Measurements from ENCODE around the gene ZBTB17.

Gene ZBTB17

DNA sequence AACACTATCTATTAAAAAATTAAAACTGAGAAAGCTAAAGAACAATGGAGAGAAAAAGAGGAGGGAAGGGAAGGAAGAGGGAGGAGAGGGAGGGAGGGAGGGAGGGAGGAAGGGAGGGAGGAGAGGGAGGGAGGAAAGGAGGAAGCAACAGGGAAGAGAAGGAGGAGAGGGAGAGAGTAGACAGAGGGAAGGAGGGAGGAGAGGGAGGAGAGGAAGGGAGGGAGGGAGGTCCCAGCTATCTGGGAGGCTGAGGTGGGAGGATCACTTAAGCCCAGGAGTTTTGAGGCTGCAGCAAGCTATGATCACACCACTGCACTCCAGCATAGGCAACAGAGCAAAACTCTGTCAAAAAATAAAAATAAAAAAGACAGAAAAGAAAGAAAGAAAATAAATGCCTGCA, 16.5 kb downstream of the ZBTB17 start:
- no peak for DNase-seq

DNA sequence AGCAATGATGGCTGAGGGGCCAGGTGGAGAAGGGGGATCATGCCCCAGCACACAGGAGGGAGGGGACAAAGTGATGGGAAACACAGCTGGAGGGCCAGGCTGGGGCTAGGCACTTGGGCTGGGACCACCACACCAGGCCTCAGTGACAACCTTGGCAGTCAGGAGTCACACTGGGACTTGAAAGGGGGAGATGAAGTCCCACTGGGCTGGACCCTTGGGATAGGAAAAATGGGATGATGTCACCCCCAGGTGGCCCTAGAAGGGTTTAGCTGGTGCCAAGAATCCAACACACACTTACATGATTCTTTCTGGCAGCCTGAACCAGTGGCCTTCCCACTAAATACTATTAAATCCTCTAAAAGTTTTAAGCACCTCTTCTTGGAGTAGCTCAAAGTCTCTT, 17.1 kb downstream of the ZBTB17 start:
- DNase-seq: no peak

DNA sequence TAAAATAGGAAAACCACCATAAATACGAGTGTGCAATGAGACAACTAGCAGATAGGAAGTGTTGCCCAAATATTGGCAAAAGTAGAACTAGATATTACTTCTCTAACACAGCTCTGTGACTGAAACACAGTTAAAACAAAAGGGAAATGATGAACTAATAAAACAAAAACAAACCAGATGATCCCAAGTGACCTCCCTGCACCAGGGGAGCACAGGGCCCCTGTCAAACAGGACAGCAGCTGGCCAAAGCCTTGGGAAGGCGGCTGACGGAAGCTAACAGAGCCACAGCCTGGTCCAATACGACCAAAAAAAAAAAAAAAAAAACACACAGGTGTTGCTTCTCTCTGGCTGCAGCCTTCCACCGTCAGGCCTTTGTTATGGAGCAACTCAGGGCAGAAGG, 17.8 kb downstream of the ZBTB17 start:
- no peak for DNase-seq

DNA sequence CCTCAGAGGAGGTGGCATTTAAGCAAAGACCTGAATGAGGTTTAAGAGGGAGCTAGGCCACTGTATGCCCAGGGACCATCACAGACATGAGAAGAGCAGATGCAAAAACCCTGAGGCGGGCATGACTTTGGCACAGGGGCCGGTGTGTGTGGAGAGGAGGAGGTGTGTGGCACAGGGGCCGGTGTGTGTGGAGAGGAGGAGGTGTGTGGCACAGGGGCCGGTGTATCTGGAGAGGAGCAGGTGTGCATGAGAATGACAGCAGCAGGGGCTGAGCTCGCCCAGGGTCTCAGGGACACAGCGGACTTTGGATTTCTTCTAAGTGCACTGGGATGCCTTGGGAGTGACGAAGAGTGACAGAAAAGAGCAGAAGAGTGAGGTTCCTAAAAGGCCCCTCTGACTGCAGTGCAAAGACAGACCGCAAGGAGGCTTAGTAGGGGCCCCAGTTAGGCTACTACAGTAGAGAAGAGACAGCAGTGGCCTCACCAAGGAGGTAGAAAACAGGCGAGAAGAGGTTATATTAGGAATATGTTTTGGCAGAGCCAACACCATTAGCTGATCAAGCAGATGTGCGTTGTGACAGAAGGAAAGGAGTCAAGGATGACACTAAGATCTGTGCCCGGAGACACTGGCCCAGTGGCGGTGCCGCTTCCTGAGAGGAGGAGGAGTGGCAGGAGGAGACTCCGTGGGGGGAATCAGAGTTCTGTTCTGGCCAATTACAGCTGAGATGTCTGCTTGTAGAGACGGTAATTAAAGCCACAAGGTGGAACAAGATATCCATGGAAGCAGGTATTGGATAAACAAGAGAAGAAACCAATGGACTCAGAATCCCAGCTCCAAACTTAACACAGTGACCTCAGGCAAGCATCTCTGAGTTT, 18.4 kb downstream of the ZBTB17 start:
- DNase-seq: no peak

DNA sequence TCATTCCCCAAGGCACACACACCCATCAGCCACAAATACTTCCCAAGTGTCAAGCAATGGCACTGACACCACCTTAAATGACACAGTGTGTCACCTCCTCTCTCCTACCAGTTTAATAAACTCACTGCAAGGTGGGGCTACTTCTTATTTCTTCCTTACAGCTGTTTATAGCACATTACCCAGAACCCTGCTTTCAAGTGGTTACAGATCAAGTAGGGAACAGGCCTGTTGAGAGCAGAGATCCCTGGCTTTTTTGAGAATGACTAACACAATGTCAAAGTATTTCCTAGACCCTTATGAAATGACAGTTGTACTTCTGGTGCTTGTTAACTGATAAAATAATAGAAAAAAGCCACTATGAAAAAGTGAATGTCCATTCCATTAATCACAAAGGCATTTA, 19.8 kb downstream of the ZBTB17 start:
- no peak for DNase-seq

DNA sequence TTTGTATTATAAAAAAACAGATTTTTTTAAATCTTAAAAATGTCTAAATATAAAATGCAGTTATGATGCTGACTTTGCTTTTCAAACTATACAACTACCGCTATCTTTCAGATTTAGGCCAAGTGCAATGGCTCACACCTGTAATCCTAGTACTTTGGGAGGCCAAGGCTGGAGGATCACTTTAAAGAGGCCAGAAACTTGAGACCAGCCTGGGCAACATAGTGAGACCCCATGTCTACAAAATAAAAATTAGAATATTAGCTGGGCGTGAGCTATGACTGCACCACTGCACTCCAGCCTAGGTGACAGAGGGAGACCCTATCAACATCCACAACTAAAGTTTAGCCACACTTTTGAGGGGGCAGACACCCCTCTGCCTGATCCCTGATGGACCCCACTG, 20.3 kb downstream of the ZBTB17 start:
- no peak for DNase-seq

DNA sequence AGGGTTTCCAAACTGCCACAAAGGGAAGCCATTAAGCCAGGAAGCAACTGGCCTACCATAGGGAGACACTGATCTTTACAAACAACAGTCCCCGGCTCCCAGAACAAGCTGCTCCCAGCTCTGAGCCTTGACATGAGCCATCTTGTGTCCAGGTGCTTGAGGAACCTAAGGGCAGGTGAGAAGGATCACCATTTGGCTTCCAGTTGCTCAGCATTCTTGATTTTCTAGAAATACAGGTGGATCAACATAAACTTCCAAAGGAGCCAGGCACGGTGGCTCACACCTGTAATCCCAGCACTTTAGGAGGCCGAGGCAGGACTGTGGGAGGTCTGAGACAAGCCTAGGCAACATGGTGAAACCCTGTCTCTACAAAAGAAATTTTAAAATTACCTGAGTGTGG, 21.6 kb downstream of the ZBTB17 start:
- DNase-seq: no peak

DNA sequence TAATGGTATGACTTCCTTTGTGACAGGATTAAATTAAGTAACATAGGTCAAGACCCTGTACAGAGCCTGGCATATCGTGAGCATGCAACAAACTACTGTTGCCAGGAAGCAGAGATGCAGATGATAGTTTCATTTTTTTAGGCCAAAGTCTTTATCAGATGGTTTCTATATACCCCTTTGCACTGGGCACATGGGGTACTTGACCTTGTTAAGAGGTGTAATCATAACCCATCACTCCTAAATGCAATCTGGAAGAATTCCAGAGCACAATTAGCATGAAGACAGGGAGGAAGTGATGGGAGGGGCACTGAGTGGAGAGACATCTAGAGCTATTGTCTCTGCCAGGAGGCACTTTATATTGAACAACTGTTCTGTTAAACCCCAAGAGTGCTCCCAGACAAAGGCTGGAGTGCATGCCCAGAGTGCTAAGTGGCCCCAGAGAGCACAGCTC, 22.1 kb downstream of the ZBTB17 start:
- no peak for DNase-seq

DNA sequence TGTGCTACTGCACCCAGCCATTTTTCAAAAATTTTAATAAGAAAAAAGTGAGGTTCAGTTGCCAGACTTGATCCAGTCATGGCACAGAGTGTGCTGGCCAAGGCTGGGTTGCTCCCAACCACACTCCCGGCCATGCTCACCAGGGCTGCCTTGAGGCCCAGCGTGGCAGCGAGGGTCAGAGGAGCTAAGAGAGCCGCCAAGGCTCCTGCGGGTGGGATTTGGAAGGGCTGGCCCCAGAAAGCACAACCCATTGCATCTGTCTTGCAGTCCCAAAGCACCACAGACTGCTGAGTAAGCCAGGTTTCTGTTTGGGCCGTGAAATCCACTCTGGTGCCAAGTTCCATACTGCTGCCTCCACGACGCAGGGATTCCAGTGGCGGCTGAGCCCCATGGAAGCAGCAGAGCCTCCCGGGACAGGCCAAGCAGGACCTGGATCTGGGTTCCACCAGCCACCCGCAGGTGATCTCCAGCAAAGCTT, 22.6 kb downstream of the ZBTB17 start:
- no peak for DNase-seq

DNA sequence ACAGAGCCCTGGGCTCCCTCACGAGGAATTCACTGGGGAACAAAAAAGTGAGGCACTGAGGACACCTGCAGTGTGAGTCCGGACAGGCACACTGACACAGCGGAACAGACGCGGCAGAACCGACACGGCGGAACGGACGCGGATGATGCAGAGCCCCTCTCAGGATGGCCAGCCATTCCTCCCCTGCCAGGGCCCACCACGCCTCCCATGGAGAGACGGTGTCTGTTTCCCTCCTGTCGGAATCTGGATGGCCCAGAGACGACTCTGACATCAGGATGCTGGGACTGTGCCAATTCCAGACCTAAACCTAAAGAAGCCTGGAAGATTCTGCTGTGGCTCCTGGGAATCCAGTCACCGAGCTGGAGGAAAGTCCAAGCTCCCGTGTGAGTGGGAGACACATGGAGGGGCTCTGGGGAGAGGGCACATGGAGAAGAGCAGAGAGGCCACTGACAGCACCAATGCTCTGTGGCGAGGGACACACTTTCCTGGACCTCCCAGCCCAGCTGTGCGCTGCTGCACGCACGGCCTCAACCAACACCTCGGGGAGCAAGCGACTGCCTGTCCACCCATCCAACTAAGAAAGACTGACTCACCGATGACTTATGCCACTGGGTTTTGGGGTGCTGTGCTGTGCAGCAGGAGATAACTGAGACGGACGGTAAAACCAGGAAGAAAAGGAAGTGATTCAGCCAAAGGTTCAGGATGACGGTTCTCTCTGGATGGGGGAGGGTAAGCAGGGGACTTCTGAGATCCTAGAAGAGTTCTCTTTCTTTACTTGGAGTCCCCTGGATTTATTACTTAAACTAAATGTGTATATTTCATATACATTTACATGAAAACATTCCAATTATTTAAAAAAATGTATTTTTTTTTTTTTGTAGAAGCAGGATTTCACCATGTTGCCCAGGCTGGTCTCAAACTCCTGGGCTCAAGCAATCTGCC, 23.3 kb downstream of the ZBTB17 start:
- peak; percentile 26 for DNase-seq

DNA sequence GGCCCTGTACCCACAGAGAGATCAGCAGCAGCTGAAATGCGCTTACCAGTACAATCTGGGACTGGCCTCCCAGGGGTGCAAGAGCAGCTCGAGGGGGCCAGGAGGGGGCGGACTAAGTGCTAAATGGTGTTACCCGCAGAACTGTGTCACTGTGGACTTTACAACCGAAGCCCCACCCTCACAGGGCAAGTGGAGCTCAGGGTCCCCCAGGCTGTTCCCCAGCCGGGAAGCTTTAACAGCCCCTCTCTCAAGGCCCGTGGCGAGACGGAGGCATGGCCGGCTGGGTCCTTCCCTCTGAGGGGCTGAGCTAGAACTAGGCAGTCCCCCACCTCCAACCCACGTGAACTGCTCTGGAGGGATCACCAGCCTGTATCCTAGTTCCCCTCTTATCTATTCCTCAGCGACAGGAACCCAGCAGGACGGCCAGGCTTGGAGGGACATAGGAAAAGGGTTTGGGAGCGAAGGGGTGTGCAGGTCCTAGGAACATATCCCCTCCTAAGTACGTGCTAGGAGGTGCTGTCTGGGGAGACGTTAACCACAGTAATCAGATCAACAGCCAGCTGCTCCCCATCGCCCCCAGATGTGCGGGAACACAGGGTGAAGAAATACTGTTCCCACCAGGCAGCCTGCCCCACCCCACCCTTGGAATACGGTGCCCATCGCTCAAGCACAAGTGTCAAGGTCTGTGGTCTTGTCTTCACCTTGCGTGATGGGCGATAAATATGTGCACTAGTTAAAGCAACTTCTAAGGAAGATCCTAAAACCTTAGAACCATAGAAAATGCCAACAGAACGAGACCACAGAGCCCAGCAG, 24.4 kb downstream of the ZBTB17 start:
- peak; percentile 20 for DNase-seq

DNA sequence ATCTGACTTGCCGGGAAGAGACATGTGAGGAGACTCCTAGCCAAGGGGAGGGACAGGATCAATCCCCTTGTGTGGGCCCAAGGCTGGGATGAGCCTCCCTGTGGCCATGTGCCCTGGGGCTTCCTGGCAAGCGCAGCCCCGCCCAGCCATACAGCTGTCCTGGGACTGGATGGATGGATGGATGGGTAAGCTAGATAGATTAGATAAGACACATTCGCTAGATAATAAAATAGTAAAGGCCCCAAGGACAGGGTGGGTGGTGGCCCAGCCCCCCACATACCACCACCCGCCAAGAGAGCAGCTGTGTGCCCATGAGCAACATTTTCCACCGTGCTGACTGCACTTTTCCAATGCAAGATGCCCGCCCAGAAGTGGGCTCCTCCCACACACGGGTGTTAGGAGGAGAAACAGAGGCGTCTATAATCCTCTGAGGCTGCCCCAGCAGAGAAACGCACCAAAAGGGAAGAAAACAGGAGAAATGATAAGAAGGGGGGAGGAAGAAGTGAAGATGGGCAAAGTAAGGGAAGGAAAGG, 25.1 kb downstream of the ZBTB17 start:
- peak; percentile 36 for DNase-seq

DNA sequence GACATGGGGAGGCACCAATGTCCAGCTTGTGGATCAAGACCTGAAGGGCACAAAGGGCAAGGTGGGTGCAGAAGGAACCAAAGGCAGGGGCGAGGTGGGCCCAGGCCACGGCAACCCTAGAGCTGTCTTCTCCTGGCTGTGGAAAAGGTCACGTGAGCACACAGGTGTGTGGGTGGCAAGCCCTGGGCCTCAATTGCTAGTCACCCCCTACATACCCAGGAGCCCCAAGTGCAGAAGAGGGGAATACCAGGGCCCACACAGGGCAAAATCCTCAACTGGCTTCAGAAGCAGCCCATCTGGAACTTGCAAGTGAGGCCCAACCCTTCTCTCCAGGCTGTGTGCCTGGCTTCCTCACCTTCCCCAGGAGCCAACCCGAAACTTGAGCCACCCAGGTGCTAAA, 25.6 kb downstream of the ZBTB17 start:
- no peak for DNase-seq

DNA sequence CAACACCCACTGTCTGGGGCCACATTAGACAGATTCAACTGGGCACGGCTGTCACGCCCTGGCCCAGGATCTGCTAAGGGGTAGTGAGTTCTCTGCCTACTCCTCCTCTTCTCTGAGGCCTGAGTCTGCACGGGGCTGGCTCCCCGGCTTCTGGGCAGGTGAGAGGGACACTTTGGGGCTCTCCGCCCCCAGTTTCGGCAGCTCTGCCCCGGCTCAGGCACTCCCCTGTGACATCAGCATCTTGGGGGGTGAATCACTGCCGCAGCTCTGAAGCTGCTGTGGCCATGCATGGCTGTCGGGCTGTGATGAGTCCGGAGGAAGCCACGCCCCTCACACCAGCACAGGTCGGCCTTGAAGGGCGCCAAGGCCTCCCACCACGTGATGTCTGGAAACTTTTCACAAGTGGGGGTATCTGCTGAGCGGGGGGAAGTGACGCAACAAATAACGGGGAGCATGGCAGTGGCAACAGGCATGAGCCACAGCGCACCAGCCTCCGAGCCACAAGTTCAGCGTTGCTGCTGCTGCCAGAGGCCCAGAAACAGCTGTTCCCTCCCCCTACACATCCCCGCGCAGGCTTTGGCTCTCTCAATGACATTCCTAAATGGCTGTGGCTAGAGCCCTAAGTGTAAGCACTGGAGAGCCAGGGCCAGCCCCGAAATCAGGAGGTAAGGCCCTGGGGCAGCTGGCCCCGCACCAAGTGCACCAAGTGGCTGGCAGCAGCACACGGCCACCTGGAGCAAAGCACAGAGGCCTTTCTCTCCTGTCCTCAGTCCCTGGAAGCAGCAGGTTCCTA, 26.3 kb downstream of the ZBTB17 start:
- peak; percentile 89 for DNase-seq

DNA sequence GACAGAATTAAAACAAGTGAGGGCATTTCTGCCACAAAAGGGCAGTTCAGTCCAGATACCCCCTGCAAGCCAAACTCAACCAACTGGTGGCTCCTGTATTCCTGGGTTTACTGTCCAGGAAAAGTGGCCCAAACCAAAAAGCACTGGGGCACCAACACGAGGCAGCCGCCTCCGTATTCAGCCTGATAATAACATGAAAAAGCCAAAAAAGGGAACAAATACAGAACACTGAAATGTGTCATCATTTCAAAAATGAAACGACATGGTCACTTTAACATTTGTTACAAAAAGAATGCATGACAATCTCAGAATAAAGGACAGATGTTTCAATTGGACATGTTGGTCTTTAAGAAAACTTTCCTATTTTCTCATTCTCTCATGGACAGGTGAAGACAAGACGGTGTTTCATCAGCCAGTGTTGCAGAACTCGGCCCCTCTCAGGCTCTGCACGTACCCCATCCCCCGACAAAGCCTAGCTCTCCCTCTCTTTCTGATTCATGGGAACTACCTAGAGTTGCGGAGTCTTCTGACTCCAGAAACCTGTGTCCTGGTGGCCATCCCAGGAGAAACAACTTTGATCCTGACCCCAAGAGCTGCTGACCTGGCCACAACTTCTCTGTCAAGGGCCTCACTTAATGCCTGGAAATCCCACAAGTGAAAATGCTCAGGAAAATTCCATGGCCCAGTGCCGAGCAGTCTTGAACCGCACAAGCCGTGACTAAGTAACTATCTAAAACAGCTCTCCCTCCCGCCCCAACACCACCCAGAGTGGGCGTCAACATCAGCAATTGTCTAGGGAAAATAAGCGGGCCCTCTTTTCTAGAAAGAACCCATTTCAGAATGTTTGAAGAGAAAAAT, 27.1 kb downstream of the ZBTB17 start:
- peak; percentile 16 for DNase-seq

DNA sequence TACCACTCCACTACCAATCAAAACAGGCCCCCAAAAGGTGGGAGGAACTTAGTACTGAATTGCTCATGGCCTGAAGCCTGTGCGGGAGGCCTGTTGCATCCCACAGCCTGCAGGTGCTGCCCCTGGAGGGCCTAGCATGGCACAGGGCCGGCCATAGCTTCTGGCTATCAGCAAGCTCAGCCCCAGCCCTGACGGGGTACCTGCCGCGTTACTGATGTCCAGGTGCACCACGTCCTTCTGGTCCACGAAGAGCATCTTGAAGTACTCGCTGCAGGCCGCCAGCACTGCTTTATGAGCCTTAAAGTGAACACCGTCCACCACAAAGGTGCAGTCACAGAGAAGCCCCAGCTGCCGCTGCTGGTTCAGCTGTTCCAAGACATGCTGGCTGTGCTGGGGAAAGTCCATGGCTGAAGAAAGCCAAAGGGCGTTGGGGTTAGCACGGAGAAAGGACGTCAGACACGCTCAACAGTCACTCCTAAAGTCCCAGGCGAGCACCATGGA, 27.8 kb downstream of the ZBTB17 start:
- DNase-seq: no peak

DNA sequence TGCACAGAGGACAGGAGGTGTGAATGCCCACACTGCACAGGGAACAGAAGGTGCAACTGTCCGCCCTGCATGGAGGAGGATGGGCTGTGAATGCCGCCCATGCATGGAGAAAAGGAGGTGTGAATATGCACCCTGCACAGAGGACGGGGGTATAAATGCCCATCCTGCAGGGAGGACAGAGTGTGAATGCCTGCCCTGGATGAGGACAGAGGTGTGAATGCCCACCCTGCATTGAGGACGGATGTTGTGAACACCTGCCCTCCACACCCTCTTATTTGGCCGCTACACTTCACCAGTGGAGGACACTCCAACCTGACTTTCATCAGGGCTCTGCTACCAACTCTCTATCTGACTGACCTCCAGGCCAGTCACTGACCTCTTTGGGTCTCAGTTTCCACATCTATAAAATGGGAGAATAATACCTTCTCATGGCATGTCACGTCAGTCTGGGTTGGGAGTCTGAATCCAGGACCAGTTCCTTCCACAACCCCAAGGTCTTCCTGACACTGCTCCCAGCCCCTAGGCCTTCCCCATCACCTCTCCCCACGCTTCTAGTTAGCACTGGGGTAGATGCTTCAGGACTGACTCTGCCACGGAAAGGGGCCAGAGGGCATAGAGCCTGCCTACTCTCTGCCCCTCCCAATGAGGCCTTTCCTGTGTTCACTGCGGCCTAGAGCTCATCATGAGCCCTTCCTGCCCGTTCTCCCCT, 28.4 kb downstream of the ZBTB17 start:
- no peak for DNase-seq

DNA sequence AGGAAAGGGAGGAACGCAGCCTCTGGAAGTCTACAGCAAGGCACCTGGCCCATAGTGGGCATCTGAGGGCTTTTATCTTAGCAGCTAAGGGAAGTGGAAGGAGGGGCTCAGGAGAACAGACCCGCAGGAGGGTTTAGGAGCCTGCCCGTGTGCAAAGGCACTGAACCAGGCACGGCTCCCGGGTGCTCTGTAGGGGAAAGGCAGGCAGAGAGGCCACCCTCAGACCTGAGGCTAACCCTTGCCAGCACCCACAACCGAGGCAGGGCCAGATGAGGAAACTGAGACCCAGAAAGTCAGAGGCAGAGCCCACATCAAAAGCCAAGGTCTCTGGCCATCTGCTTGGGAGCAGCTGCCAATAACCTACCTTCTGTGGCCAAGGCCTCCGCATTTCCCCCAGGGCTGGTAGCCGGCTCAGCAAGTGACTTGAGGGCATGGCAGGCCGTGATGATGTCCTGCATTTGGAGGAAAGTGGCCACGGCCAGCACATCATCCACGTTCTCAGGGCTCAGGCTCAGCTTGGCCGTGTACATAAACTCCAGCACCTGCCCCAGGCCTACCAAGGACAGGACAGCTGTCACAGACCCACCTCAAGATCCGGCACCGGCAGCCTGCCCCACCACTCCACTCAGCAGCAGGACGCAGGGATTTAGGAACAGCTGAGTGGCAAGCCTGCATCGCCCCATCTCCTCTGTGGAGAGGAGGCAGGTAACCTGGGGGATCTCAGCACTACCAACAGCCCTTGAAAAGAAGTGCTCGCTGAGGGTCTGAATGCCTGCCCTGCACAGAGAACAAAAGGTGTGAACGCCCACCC, 29.1 kb downstream of the ZBTB17 start:
- DNase-seq: no peak
